ENCODE results near the gene DSE.
"Not testable (repeated sequence)": the region's sequence is repeated elsewhere in the genome, so short reads cannot be mapped to it uniquely, and the experiment has no call there.

DSE gene

DNA sequence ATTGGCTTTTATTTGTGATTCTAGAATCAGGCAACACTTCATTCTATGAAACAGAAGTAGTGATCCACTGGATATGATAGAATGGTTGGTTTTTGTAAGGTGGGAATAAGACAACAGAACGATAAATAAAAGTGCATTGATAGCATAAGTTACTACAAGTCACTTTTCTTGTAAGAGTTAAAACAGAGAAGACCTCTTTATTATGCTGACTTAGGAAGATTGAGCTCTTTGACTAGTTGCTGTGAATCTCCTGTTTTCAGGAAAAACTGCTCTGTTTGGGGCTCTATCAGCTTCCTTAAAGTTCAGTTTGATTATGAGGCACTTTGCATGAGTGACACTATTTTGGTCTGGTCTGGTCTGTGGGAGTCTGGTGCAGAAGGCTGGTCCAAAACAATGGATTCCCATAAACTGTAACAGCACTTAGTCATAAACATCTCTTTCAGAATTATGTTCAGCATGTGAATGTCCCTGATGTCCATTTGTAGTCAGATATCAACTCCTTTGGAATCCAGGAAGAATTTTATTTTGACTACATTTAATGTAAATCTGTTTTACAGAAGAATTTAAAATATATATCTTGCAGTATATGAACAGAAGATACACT lies 35.0 kb upstream of the DSE start:
- TF ChIP-seq ARNT (IDR thresholded peaks at IDR 0.05) (no peak), HDGF (IDR thresholded peaks at IDR 0.05; ENCODE audit: borderline replicate concordance) (no peak), FOXK2 (IDR thresholded peaks at IDR 0.05) (no peak), TARDBP (IDR thresholded peaks at IDR 0.05) (no peak), ZNF384 (IDR thresholded peaks at IDR 0.05) (no peak), BHLHE40 (IDR thresholded peaks at IDR 0.05; ENCODE audit: borderline replicate concordance) (no peak), SUZ12 (IDR thresholded peaks at IDR 0.05) (no peak), FOXA1 (IDR thresholded peaks at IDR 0.05) (no peak), CTBP1 (IDR thresholded peaks at IDR 0.05; ENCODE audit: borderline replicate concordance) (no peak), LEF1 (IDR thresholded peaks at IDR 0.05; ENCODE audit: borderline replicate concordance) (no peak), NFRKB (IDR thresholded peaks at IDR 0.05) (no peak), SP1 (IDR thresholded peaks at IDR 0.05) (no peak)
- ChIA-PET CTCF (no interaction called here), POLR2A (interaction anchor here (0.6 kb wide), 1 partner anchor 235 kb away, joined by 3 read pairs; the partner anchor contains the start of gene RWDD1)
- DNase-seq (ENCODE audit: extremely low spot score), result no peak

DNA sequence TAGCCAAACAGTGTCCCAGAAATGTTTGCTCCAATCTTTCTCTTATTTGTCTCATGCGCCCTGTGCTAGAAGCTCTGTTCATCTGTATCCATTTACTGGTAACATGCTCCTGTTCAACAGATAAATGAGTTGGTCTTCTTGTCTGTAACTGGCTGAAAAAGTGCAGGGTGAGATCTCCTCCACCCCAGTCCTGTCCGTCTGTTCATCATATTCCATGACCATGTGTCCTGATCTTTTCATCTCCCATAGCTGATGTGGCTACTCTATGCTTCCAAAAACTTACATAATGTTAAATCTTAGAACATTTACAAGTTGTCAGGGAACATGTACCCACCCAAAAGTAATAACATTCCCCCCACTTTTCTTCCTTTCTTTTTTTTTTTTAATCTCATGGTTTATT lies 31.8 kb upstream of the DSE start:
- POLR2A ChIA-PET, result no interaction called here
- no peak for DNase-seq (ENCODE audit: extremely low spot score)
- CTCF ChIA-PET, result no interaction called here
- no peak for TF ChIP-seq SUZ12 (IDR thresholded peaks at IDR 0.05)

DNA sequence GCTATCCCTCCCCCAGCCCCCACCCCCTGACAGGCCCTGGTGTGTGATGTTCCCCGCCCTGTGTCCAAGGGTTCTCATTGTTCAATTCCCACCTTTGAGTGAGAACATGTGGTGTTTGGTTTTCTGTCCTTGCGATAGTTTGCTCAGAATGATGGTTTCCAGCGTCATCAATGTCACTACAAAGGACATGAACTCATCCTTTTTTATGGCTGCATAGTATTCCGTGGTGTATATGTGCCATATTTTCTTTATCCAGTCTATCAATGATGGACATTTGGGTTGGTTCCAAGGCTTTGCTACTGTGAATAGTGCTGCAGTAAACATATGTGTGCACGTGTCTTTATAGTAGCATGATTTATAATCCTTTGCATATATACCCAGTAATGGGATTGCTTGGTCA lies 30.1 kb upstream of the DSE start:
- CTCF ChIA-PET; DNase-seq (ENCODE audit: extremely low spot score); POLR2A ChIA-PET: not testable (repeated sequence)

DNA sequence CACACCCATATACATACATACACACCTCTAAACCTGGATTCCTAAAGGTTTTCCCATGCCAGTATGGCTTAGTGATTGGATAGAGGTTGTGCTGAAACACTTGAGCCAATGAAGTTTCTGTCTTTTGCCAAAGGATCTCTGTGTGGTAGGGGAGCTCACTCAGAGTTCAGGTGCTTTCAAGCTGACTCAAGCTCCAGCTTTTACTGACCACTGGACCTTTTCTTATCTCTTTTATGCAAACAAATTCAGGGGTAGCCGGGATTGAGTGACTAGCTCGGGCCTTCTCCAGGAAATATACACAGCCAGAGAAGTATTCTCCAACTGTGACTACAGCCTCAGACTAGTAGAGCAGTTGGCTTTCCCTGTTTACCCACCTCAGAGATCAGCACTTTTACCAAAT lies 21.5 kb upstream of the DSE start:
- ChIA-PET CTCF (no interaction called here), POLR2A (no interaction called here)
- no peak for TF ChIP-seq SUZ12 (IDR thresholded peaks at IDR 0.05)
- no peak for TF ChIP-seq FOXK2 (IDR thresholded peaks at IDR 0.05)
- no peak for TF ChIP-seq L3MBTL2 (conservative IDR thresholded peaks at IDR 0.05)
- TF ChIP-seq NFRKB (IDR thresholded peaks at IDR 0.05), result no peak
- TF ChIP-seq HDGF (IDR thresholded peaks at IDR 0.05; ENCODE audit: borderline replicate concordance), result no peak
- TF ChIP-seq ZNF384 (IDR thresholded peaks at IDR 0.05), result no peak
- no peak for TF ChIP-seq ARNT (IDR thresholded peaks at IDR 0.05)
- TF ChIP-seq TARDBP (IDR thresholded peaks at IDR 0.05), result no peak
- TF ChIP-seq BHLHE40 (IDR thresholded peaks at IDR 0.05; ENCODE audit: borderline replicate concordance), result no peak
- no peak for TF ChIP-seq FOXM1 (IDR thresholded peaks at IDR 0.05; ENCODE audit: borderline replicate concordance)
- no peak for TF ChIP-seq CTBP1 (IDR thresholded peaks at IDR 0.05; ENCODE audit: borderline replicate concordance)
- TF ChIP-seq SP1 (IDR thresholded peaks at IDR 0.05), result no peak
- TF ChIP-seq LEF1 (IDR thresholded peaks at IDR 0.05; ENCODE audit: borderline replicate concordance), result no peak
- no peak for DNase-seq (ENCODE audit: extremely low spot score)

DNA sequence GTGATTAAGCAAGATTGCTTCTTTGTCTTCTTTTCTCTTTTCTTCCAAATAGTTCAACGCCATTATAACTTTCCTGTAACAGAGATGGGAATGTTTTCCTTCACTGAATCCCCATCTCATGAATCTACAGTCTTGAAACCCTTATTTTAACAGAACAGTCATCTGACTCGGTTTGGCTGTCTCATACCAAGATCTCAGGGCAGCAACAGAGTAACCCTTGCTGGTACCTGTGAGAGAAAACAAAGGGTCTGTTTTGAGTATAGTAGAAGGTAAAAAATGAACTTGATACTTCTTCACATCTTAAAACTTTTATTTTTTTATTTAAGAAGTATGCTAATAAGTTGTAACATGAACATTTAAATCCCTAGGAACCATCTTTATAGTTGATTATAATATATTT lies 19.6 kb upstream of the DSE start:
- ChIA-PET POLR2A (no interaction called here), CTCF (no interaction called here)
- DNase-seq (ENCODE audit: extremely low spot score), result no peak
- TF ChIP-seq L3MBTL2 (conservative IDR thresholded peaks at IDR 0.05), result no peak
- no peak for TF ChIP-seq FOXM1 (IDR thresholded peaks at IDR 0.05; ENCODE audit: borderline replicate concordance)
- no peak for TF ChIP-seq TARDBP (IDR thresholded peaks at IDR 0.05)
- TF ChIP-seq, protein P1, sequence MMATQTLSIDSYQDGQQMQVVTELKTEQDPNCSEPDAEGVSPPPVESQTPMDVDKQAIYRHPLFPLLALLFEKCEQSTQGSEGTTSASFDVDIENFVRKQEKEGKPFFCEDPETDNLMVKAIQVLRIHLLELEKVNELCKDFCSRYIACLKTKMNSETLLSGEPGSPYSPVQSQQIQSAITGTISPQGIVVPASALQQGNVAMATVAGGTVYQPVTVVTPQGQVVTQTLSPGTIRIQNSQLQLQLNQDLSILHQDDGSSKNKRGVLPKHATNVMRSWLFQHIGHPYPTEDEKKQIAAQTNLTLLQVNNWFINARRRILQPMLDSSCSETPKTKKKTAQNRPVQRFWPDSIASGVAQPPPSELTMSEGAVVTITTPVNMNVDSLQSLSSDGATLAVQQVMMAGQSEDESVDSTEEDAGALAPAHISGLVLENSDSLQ (IDR thresholded peaks at IDR 0.05), result no peak
- TF ChIP-seq FOXA1 (IDR thresholded peaks at IDR 0.05), result no peak
- TF ChIP-seq FOXK2 (IDR thresholded peaks at IDR 0.05), result no peak
- TF ChIP-seq SP1 (IDR thresholded peaks at IDR 0.05), result no peak
- TF ChIP-seq ELF4 (IDR thresholded peaks at IDR 0.05), result no peak
- TF ChIP-seq ZNF384 (IDR thresholded peaks at IDR 0.05), result no peak
- no peak for TF ChIP-seq CTBP1 (IDR thresholded peaks at IDR 0.05; ENCODE audit: borderline replicate concordance)
- TF ChIP-seq SUZ12 (IDR thresholded peaks at IDR 0.05), result no peak
- TF ChIP-seq BHLHE40 (IDR thresholded peaks at IDR 0.05; ENCODE audit: borderline replicate concordance), result no peak
- no peak for TF ChIP-seq ARNT (IDR thresholded peaks at IDR 0.05)
- TF ChIP-seq NFRKB (IDR thresholded peaks at IDR 0.05), result no peak
- TF ChIP-seq LEF1 (IDR thresholded peaks at IDR 0.05; ENCODE audit: borderline replicate concordance), result no peak
- no peak for TF ChIP-seq HDGF (IDR thresholded peaks at IDR 0.05; ENCODE audit: borderline replicate concordance)

DNA sequence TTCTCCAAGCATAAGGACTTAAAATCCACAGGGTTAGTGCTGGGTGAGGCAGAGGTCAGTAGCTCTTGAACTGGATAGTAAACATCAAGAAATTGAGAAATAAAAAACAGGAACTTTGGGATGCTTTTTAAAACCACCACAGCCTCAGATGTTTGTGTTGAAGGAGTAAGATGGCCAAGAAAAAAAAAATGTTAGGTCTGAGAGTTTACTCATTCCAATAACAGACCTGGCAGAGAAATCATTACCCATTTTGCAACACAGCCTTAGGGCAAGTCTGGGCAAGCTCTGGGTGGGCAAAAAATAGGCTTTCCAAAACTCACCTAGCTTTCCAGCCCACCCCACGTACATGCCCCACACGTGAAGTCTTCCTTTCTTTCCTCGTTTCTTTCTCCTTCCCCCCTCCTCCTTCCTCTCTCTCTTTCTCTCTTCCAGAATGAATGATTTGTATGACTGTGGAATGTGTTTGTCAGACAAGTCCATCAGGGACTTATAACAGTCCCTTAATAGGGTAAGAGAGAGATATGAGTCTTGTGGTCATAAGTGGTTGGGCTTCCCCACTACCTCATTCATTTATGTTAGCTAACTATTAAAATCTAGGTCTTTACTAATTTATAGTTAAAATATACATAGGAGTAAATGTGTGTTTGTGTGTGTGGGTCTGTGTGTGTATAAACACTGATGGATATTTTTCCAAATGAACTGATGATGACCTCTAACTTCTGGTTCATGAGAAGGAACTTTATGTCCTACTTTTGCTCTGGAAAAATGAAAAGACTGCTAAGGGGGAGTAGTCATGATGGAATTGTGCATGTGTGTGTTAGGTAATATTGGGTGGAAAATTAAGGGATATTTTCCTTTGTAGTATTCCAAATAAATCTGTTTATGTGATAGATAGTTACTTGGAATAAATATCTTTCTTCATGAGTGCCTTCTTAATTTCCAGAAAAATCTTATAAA lies 18.0 kb upstream of the DSE start:
- POLR2A ChIA-PET, result no interaction called here
- DNase-seq (ENCODE audit: extremely low spot score), result no peak
- CTCF ChIA-PET, result no interaction called here
- TF ChIP-seq, protein P1 (IDR thresholded peaks at IDR 0.05), result peak; percentile 25; the same call in 1 of the 2 replicates
- TF ChIP-seq HDGF (IDR thresholded peaks at IDR 0.05; ENCODE audit: borderline replicate concordance), result no peak

DNA sequence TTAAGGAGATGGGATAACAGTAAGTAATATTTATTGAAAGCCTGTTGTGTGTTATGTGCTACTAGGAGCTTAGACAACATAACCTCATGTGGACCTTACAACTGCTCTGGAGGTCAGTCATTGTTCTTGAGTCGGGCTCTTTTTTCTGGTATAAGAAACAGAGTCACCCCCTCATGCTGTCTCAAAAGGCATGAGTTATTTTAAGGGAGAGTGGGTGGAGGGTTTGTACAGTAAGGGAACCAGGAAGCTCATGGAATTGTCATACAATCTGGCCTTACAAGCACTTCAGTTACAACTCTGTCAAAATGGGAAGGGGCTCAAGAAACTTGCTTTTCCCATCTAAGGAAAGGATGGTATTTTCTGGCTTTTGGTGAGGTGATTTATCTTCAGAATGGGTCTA lies 16.5 kb upstream of the DSE start:
- ChIA-PET POLR2A (no interaction called here), CTCF (no interaction called here)

More for the DNA sequence above, 16.5 kb upstream of the DSE start:
- TF ChIP-seq L3MBTL2 (conservative IDR thresholded peaks at IDR 0.05) (no peak), SP1 (IDR thresholded peaks at IDR 0.05) (no peak), ZNF384 (IDR thresholded peaks at IDR 0.05) (no peak), HDGF (IDR thresholded peaks at IDR 0.05; ENCODE audit: borderline replicate concordance) (no peak), ARNT (IDR thresholded peaks at IDR 0.05) (no peak), TARDBP (IDR thresholded peaks at IDR 0.05) (no peak), ELF4 (IDR thresholded peaks at IDR 0.05) (no peak), FOXK2 (IDR thresholded peaks at IDR 0.05) (no peak), CTBP1 (IDR thresholded peaks at IDR 0.05; ENCODE audit: borderline replicate concordance) (no peak), SUZ12 (IDR thresholded peaks at IDR 0.05) (no peak), NFRKB (IDR thresholded peaks at IDR 0.05) (no peak), FOXM1 (IDR thresholded peaks at IDR 0.05; ENCODE audit: borderline replicate concordance) (no peak), BHLHE40 (IDR thresholded peaks at IDR 0.05; ENCODE audit: borderline replicate concordance) (no peak), FOXA1 (IDR thresholded peaks at IDR 0.05) (no peak), LEF1 (IDR thresholded peaks at IDR 0.05; ENCODE audit: borderline replicate concordance) (no peak)
- TF ChIP-seq, protein P1 (IDR thresholded peaks at IDR 0.05), result no peak
- no peak for DNase-seq (ENCODE audit: extremely low spot score)
